Activated CD4-positive, alpha-beta T cell treated with anti-CD3 and anti-CD28 coated beads for 24 hours (primary cell): ENCODE data around the gene NPRL2.
A peak's percentile ranks its signal among the peaks of the same experiment; 100 is the strongest.

Experiments used
- DNase-seq, 2 donors: peaks; one replicate each; pipeline ENCODE4 v3.0.0-alpha.2; 2020; ENCODE audit warnings: low read depth in 2 of 2

NPRL2 gene

GRCh38 chr3:50350213-50350526 is 405 bp downstream of the NPRL2 start:
- DNase-seq: no peak

- peak; percentile 58 to 64 for DNase-seq
Measured at GRCh38 chr3:50347187-50347813, 3.3 kb downstream of the NPRL2 start.

GRCh38 chr3:50345586-50346234 is 4.9 kb downstream of the NPRL2 start, which contains the start of gene ZMYND10:
TSS of gene ZMYND10 (minus strand) at chr3:50345732. CDS start at chr3:50345579, 153 bp downstream.
- peak; percentile 56 to 74 for DNase-seq

GRCh38 chr3:50345008-50345407 is 5.6 kb downstream of the NPRL2 start:
- no peak for DNase-seq

DNA sequence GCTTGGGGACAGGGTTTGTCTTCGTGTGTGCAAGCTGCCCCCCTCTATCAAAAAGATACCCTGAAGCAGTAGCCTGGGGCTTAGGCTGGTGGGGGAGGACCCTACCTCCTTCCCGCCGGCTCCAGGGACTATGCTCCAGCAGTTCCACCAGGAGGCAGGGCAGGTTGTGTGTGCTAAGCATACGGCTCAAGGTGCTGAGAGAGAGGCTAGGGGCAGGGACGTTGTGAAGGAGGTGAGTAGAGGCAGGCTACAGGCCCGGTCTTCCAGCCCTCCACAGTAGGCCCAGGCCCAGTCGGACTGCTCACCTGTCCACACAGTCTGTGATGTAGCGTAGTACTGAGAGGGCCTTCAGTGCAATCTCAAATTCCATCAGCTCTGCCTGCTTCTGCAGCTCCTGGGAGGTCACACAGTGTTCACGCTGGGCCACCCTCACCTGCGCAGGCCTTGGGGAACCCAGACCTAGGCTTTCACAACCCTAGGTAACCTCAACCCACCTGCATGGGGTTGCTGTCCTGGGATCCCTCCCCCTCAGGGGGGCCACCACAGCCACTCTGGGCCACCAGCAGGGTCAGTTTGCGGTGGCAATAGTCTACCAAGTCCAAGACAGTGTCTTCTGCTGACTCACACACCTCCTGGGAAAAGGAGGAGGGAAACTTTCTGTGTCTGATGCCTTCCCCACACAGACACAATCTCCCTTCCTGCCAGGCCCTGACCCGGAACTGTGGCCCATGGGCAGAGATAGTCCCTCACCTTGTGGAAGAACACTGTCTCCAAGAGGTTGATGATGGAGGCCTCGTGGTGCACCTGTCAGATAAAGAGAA is 7.6 kb downstream of the NPRL2 start:
- DNase-seq: no peak

- DNase-seq: no peak
Measured at GRCh38 chr3:50341996-50342650, 8.5 kb downstream of the NPRL2 start.

DNA sequence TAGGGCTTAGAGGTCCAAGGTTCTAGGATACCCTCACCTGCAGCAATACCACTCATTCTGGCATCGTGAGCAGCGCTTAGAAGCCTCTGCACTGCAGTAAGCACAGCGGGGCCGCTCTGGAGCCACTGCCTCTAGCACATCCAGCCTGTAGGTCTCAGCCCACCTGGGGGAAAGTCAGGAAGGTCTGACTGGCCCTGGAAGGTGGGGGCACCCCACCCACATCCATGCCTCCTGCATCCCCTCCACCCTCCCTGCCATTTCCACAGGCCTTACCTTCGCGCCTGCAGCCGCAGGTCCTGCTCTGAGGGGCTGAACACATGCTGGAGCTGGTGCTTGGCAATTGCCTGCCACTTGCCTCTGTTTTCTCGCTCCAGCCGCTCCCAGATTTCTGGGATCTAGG is 9.0 kb downstream of the NPRL2 start:
- no peak for DNase-seq

- DNase-seq: peak in 1 of 2 donors; percentile 71
Measured at GRCh38 chr3:50340448-50341329, 9.9 kb downstream of the NPRL2 start, which contains the start of gene RASSF1. TSS of gene RASSF1 (minus strand) at chr3:50340836. CDS start at chr3:50340805, 31 bp downstream.

DNA sequence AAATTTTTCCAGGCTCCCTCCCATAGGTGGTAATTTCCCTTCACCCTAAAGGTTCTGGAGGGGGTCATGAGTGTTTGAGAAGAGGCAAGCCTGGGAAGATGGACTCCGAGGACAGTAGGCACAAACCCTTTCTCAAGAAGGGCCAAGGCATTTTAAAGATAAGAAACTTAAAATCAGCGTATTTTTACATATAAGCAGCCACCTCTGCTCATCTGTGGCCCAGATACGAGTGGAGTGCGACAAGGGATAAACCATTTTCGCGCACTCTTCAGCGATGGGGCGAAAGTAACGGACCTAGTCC is 10.5 kb downstream of the NPRL2 start:
- DNase-seq: no peak

DNA sequence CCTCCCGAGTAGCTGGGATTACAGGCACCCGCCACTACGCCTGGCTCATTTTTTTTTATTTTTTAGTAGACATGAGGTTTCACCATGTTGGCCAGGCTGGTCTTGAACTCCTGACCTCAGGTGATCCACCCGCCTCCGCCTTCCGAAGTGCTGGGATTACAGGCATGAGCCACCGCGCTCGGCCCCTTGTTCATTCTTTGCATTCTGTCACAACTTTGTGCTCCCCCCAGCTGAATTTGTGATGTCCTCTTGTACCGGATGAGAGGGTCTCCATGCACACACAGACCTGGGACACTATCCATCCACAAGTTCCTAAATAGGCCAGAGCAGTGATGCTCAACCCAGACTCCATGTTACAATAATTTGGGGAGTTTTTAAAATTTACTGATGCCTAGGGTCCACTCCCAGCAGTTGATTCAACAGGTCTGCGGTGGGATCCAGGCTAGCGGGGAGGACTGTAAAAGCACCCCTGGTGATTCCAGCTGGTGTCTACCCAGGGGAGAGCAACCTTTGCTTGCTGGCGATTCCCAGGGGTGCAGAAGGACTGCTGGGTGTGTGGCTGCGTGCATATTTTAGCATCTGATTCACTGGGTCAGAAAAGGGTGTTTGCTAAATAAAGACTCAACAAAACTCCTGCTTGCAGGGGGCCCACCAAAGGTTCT is 11.0 kb downstream of the NPRL2 start:
- DNase-seq: no peak

DNA sequence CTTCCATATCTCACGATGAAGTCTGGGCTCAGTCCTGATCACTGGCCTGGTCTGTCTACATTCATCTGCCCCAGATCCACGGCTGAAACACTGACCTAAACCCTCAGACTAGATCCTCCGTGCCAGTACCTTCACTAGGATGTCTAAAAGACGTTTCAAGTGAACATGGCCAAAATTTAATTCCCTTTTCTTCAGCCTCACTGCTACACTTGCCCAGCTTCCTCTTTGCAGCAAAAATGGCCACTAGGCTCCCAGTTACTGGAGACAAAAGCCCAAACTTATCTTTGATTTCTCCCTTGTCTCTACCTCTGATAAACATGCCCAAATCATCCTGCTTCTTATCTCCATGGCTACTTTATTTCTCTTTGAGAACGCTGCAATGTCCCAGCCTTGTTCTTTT is 11.6 kb downstream of the NPRL2 start:
- no peak for DNase-seq

DNA sequence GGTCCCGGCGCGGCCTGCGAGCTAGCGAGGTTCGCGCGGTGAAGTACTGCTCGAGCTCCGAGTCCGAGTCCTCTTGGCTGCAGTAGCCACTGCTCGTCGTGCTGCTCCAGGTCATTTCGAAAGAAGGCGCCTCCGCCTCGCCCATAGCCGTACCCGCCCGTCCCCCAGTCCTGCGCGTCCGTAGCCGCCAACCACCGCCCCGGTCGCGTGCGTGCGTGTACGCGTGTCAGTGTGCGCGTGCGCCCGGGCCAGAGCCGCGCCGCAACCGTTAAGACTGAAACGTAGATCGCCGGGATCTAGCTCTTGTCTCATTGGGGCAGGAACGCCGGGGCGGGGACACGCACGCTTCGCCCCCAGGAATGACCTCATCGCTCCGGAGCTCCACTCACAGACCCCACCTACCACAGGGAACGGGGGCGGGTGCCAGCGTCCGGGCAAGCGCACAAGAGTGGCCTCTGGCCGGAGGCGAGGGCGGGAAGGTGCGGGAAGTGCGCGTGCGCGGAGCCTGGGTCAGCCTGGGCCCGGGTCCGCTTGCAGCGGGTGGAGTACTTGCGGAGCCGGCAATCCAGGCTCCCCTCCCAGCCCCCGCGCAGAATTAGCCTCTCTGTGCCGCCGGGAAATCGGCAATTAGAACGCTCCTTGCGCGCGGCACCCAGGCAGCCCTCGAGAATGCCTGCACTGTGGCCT is 13.3 kb downstream of the NPRL2 start:
- peak; percentile 94 to 97 for DNase-seq

GRCh38 chr3:50336452-50337174 is 14.0 kb downstream of the NPRL2 start:
- DNase-seq: no peak

GRCh38 chr3:50334339-50335075 is 16.1 kb downstream of the NPRL2 start:
- no peak for DNase-seq

DNA sequence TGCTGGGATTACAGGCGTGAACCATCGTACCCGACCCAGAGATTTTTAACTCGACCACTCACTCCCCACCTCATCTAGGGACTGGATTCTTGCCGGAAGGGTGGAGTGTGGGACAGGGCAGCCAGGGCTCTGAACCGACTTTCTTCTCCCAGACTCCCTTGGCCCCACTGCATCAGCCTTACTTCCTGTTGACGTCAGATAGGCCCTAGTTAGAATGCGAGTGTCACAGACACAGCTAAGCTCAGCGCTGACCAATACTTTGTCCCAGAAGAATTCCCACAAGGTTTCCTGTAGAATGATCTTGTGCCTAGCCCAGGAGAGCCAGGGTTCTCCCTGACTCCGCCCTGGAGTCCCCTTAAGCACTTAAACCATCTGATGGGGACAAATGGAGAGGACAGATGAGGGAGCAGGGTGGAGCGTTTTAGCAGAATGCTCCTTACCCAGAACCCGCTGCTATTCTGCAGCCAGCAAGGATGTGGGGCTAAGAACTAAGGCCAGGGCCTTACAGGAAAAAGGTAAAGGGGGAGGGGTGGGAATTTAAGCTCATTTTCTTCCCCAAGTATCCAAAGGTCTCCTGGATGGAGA is 16.7 kb downstream of the NPRL2 start:
- DNase-seq: no peak

GRCh38 chr3:50331364-50331907 is 19.1 kb downstream of the NPRL2 start:
- DNase-seq: no peak

- DNase-seq: no peak
Measured at GRCh38 chr3:50330330-50330729, 20.2 kb downstream of the NPRL2 start.
